HG03520 (cell line): ENCODE measurements around the gene CFAP77.
"Not testable (repeated sequence)": the region's sequence is repeated elsewhere in the genome, so short reads cannot be mapped to it uniquely, and the experiment has no call there.

Source experiments
- ATAC-seq: cut with Tn5 transposase; IDR thresholded peaks from one replicate; pipeline ENCODE4 v1.9.1; 2021; ENCODE audit warnings: mild to moderate bottlenecking, moderate library complexity; ENCODE audit not compliant: unreplicated experiment

CFAP77 gene

GRCh38 chr9:132545578-132545977 is 135.6 kb downstream of the CFAP77 start:
- ATAC-seq = no peak

- no peak for ATAC-seq
Measured at GRCh38 chr9:132546148-132547051, 136.4 kb downstream of the CFAP77 start.

DNA sequence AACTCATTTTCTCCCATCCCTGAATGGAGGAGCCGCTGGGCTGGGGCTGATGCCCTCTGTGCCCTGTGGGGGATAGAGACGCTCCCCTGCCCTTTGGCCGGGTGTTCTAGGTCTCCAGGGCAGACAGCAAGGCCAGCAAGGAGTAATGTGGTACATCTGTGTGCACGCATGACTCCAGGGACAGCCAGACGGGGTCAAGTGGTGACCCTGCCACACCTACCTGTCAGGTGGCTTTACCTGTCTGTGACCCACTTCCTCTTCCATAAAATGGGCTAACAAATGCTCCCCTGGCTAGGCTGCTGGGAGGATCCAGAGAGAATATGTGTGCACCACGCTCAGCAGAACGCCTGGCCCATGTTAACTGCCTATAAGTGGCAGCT is 137.0 kb downstream of the CFAP77 start:
- ATAC-seq = no peak

- ATAC-seq = no peak
Measured at GRCh38 chr9:132547436-132547835, 137.4 kb downstream of the CFAP77 start.

- no peak for ATAC-seq
Measured at GRCh38 chr9:132547976-132548730, 138.1 kb downstream of the CFAP77 start.

GRCh38 chr9:132548751-132549640 is 139.0 kb downstream of the CFAP77 start:
- ATAC-seq = no peak

DNA sequence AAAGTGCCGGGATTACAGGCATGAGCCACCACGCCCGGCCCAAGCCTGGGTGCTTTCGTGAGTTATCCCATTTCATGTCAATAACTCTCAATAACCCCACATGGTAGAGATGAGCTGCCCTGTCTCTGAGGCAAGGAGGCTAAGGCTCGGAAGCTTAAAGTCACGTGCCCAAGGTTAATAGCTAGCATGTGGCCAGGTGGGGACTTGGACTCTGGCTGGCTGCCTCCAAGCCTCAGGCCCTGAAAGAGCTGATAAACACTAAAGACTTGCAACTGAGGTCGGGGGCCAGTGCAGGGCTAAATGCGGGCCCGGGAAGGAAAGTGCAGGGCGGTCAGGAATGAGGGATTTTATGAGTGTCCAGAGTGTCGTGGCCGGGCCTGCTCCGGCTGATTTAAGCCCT is 141.5 kb downstream of the CFAP77 start:
- ATAC-seq = no peak

DNA sequence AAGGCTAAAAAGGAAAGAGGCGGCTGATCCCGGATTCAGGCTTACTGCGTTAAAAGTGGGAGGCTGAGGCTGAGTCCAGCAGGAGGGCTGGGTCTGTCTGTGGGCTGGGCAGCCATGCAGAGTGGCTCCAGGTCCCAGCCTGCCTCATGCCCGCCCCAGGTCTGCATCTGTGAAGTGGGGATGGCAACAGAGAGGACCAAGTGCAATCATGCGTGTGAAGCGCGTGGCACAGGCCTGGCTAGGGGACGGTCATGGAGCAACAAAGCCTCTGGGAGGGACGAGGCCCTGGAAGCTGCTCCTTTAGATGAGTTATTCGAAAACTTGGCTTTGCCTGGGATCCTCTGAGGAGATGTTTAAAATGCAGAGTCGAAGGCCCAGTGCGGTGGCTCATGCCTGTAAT is 142.0 kb downstream of the CFAP77 start:
- ATAC-seq = no peak

DNA sequence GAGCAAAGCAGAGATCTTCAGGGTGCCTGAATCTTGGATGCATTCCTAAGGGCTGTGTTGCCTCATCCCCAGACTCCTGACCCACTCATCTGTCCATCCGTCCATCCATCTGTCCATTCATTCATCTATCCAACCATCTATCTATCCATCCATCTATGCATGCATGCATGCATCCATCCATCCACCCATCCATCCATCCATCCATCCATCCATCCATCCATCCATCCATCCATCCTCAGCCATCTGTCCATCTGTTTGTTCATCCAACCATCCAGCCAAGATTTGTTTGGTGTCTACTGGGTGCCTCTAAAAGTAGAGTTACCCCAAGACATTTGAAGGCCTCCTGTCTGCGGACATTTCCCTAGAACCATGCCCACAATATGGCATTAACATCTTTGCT is 144.7 kb downstream of the CFAP77 start:
- ATAC-seq = no peak

- ATAC-seq = no peak
Measured at GRCh38 chr9:132555528-132555927, 145.5 kb downstream of the CFAP77 start.

- no peak for ATAC-seq
Measured at GRCh38 chr9:132556235-132556634, 146.2 kb downstream of the CFAP77 start.

GRCh38 chr9:132556714-132557113 is 146.7 kb downstream of the CFAP77 start:
- no peak for ATAC-seq

DNA sequence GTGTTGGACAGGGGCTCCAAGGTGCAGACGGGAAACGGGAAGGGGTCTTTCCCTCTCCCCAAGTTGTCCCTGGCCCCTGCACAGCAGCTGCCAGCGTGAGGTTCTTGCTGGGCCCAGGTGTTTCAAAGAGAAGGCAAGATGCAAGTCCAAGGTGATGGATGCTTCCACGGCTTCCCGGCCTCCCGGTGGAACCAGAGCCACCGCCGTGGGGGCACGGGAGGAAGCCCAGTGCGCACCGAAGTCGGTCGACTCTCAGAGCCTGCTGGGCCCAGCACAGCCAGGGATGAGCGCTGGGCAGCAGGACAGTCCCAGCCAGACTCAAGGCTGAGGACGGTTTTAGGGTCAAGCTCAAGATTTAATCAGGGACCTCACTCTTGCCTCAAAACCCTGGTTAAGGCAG is 147.1 kb downstream of the CFAP77 start:
- ATAC-seq = no peak

DNA sequence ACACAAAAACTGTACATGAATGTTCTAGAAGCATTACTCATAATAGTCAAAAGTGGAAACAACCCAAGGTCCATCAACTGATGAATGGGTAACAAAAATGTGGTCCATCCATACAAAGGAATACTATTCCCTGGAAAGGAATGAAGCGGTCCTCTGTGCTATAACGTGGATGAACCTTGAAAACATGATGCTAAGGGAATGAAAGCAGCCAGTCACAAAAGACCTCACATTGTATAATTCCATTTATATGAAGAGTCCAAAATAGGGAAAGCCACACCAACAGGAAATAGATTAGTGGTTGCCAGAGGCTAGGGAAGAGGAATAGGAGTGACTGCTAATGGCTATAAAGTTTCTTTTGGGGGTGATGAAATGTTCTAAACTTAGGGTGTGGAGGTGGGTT is 149.7 kb downstream of the CFAP77 start:
- no peak for ATAC-seq

DNA sequence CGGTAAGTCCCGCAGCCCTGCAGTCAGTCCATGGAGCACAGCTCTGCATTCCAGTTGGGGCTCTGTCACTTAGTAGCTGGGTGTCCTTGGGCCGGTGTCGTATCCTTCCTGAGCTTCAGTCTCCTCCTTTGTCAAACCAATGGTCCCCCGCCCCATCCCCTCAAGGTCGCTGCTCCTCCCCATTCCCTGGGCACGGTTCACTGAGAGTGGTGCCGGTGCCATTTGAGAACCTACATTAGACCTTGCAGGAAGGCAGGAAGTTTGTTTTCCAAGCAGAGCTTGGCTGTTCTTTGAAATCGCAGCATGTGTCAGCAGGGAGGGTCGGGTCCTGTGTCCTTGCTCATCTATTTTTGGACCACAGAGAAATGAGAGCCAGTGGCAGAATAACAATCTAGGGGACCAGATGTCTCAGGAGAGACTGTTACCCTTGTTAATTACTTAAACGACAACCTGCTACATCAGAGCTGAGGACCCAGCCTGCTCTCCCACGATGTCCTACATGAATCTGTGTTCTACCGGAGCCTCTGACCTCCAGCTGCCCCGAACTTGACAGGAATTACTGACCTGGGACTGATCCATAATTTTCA is 150.7 kb downstream of the CFAP77 start:
- ATAC-seq = no peak

DNA sequence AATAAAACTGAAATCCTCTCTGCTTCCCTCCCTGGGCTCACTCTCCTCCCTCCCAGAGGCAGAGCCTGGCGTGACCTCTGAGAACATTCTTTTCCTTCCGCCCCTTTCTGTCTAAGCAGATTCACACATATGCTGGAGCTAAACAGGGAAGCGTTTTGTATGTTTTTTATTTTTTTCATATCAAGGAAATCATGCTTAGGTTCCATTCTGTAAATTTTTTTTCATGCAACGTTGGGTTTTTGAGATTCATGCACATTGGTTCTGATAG is 152.2 kb downstream of the CFAP77 start:
- ATAC-seq = no peak

GRCh38 chr9:132564526-132564925 is 154.5 kb downstream of the CFAP77 start:
- ATAC-seq = no peak

DNA sequence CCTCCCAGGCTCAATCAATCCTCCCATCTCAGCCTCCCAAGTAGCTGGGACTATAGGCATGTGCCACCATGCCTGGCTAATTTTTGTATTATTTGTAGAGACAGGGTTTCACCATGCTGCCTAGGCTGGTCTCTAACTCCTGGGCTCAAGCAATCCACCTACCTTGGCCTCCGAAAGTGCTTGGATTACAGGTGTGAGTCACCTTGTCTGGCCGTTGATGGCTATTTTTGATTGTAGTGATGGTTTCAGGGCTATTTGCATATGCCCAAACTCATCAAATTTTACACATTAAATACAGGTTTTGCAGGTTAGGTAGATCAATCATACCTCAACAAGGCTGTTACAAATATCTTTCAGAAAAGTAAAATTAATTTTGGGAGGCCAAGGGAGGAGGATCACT is 158.8 kb downstream of the CFAP77 start:
- ATAC-seq = not testable (repeated sequence)

- no peak for ATAC-seq
Measured at GRCh38 chr9:132571806-132572600, 162.0 kb downstream of the CFAP77 start.

DNA sequence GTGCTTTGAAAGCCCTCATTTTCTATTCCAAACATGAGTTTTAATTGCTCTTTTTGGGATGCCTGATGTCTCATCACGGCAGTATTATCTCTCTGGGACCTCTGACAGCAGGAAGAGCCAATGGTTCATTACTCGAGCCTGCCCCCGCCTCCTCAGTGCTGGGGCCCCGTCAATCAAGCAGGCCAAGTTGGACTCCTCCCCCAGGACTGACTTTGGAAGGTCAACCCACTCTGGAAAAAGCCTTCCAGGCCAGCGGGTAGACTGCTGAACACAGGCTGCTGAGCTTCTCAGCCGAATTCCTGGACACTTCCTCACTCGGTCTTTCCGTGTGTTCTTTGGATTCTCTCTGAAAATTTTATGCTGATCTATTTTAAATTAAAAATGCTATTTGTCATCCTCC is 162.9 kb downstream of the CFAP77 start:
- ATAC-seq = no peak
